ENCODE results near the gene KDM2B. TPM values are rescaled to one million over a fixed set of nuclear protein-coding genes. Genes with fewer than 3 reads are reported as not detected.

Gene KDM2B
- total and polyA plus RNA-seq, 3 donors from 2014 or later = 30.4 to 59.8 (median 54.9) TPM

GRCh38 chr12:121467638-121468498 is 113.0 kb downstream of the KDM2B start:
- Histone ChIP-seq H3K4me3 (peak overlapping the region; percentile 53 to 64), H3K4me1 (no peaks in the 10 kb centered on the region), H3K36me3 (ENCODE audit: low read depth, missing control alignments) (no peaks in the 10 kb centered on the region), H3K27me3 (no peaks in the 10 kb centered on the region), H3K27ac (no peak overlapping the region), H3K9me3 (no peaks in the 10 kb centered on the region)
- TF ChIP-seq, protein P1, sequence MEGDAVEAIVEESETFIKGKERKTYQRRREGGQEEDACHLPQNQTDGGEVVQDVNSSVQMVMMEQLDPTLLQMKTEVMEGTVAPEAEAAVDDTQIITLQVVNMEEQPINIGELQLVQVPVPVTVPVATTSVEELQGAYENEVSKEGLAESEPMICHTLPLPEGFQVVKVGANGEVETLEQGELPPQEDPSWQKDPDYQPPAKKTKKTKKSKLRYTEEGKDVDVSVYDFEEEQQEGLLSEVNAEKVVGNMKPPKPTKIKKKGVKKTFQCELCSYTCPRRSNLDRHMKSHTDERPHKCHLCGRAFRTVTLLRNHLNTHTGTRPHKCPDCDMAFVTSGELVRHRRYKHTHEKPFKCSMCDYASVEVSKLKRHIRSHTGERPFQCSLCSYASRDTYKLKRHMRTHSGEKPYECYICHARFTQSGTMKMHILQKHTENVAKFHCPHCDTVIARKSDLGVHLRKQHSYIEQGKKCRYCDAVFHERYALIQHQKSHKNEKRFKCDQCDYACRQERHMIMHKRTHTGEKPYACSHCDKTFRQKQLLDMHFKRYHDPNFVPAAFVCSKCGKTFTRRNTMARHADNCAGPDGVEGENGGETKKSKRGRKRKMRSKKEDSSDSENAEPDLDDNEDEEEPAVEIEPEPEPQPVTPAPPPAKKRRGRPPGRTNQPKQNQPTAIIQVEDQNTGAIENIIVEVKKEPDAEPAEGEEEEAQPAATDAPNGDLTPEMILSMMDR (IDR thresholded peaks at IDR 0.05) = no peak
- TF ChIP-seq POLR2A (IDR thresholded peaks at IDR 0.05) = no peak
- intact Hi-C loops (cut with DNase I; ENCODE audit: low total_unique reads) = no loop called here
- 7 to 19% methylated on average over 5 to 29 of the region's 48 CpGs for WGBS, 2 donors
- DNase-seq = no peak

DNA sequence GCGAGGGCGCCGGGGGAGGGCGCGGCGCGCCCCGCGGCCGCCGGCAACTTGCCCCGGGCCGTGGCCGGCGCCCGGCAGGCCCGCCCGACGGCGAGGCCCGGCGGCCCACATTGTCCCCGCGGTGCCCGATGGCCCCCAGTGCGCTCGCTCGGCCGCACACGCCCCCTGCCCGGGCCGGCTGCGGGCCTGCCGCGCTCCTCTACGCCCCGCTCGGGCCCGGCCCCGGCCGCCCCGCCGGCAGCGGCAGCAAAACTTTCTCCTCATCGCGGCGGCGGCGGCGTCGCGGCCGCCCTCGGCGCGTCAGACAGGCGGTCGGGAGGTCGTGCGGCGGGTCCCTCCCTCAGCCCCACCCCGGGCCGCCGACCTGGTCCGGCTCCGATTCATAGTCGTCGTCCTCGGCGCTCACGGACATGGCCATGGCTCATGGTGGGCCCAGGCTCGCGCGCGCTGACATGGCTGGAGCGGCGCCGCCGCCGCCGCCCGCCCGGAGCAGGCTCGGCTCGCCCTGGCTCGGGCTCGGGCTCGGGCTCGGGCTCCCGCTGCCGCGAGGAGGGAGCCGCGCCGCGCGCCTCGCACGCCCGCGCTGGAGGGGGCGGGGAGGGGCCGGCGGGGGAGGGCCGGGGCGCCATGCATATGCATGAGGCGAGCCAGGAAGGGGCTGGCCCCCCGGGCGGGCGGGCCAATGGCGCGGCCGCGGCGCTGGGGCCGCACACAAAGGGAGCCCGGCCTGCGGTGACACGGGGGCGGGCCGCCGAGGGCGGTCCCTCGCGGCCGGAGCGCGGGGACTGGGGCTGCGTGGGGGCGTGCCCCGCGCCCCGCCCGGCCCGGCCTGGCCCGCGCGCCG is 113.8 kb downstream of the KDM2B start:
- peak; percentile 89 for DNase-seq
- H3K4me1 ChIP-seq = no peaks in the 10 kb centered on the region
- no peaks in the 10 kb centered on the region for H3K27me3 ChIP-seq
- WGBS, 2 donors = 1% methylated on average over 38 of the region's 139 CpGs; no CpG with 5 or more reads in 1 of the 2 donors
- H3K4me3 ChIP-seq = peak overlapping the region; percentile 53 to 64
- no peak for TF ChIP-seq POLR2A (IDR thresholded peaks at IDR 0.05)
- TF ChIP-seq, protein P1 (IDR thresholded peaks at IDR 0.05) = no peak
- H3K36me3 ChIP-seq (ENCODE audit: low read depth, missing control alignments) = no peaks in the 10 kb centered on the region
- no peaks in the 10 kb centered on the region for H3K9me3 ChIP-seq
- intact Hi-C loops (cut with DNase I; ENCODE audit: low total_unique reads) = no loop called here
- H3K27ac ChIP-seq = peak overlapping the region in 1 of 2 donors; percentile 81

DNA sequence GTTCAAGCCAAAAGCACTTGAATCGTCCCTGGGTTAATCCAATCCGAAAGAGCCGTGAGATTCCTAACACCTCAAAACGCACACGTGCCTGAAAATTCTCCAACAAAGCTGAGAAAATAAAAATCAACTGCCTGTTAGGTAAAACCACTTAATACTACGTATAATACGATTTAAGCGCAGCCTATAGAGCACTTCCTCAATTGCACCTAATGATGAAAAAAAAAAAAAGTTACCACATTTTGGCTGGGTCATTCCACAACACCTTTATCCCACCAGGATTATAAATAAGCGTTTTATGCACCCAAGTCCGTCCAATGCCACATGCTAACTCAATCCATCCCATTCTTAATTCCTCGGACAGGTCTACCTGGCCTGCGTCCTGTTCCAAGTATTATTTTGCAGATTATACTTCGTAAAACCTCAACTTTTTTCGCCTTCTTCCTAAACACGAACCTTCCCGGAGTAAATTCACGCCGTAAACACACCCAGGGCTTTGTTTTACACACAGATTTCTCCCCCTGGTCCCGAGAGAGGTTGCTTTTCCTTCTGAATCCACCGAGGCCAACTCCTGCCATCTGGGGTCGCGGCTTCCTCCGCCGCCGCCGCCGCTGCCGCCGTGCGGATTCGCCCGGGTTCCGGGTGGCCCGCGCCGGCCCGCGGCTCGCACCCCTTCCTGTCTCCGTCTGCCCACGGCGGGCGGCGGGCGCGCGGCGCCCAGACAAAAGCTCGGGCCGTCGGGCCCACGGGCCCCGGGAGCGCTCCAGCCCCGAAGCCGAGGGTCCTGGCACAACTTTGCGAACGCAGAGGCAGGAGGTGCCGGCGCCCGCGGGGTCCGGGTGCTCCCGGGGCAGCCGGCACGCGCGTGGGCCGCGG is 114.7 kb downstream of the KDM2B start:
- no peak for DNase-seq
- Histone ChIP-seq H3K4me3 (peak overlapping the region; percentile 37 to 48), H3K36me3 (ENCODE audit: low read depth, missing control alignments) (no peaks in the 10 kb centered on the region), H3K27ac (no peak overlapping the region), H3K27me3 (no peaks in the 10 kb centered on the region), H3K4me1 (no peaks in the 10 kb centered on the region), H3K9me3 (no peaks in the 10 kb centered on the region)
- 14 to 35% methylated on average over 20 to 58 of the region's 70 CpGs for WGBS, 2 donors
- TF ChIP-seq, protein P1 (IDR thresholded peaks at IDR 0.05) = no peak
- no peak for TF ChIP-seq POLR2A (IDR thresholded peaks at IDR 0.05)
- intact Hi-C loops (cut with DNase I; ENCODE audit: low total_unique reads) = no loop called here

- no peak overlapping the region for H3K4me3 ChIP-seq
- no peak for TF ChIP-seq POLR2A (IDR thresholded peaks at IDR 0.05)
- TF ChIP-seq, protein P1 (IDR thresholded peaks at IDR 0.05) = no peak
- no peaks in the 10 kb centered on the region for H3K9me3 ChIP-seq
- 89 to 93% methylated on average over 11 to 13 of the region's 13 CpGs for WGBS, 2 donors
- intact Hi-C loops (cut with DNase I; ENCODE audit: low total_unique reads) = no loop called here
- H3K27me3 ChIP-seq = no peaks in the 10 kb centered on the region
- no peaks in the 10 kb centered on the region for H3K36me3 ChIP-seq (ENCODE audit: low read depth, missing control alignments)
- no peak overlapping the region for H3K27ac ChIP-seq
- no peaks in the 10 kb centered on the region for H3K4me1 ChIP-seq
- no peak for DNase-seq
Observed at GRCh38 chr12:121464331-121464730, 116.5 kb downstream of the KDM2B start.
